HCT116 (cell line): ENCODE measurements around the gene A4GALT. TPM values are rescaled to one million over a fixed set of nuclear protein-coding genes. Genes with fewer than 3 reads are reported as not detected.
"Not testable (repeated sequence)": the region's sequence is repeated elsewhere in the genome, so short reads cannot be mapped to it uniquely, and the experiment has no call there.

Experiments used
- ATAC-seq: fragments of 200-7000 bp; cut with Tn5 transposase; 2 replicates; pipeline ENCODE4 v1.9.1; 2020; ENCODE audit warnings: mild to moderate bottlenecking, moderate library complexity
- BruUV-seq: library from RNA; stranded (reverse); fragments of 400-500 nt; replicated peaks from 2 replicates; lab custom pipeline; 2021; lab: Mats Ljungman, UMichigan
- CTCF ChIA-PET: fragments of 300-600 bp; sonication (Branson Sonifier 250); formaldehyde crosslinking; loops from one replicate; lab custom pipeline; 2021; ENCODE audit warnings: antibody characterized with exemption; lab: Charles Lee
- POLR2A ChIA-PET: fragments of 300-600, 350-600 bp; sonication (Branson Sonifier 250); formaldehyde crosslinking; loops from one replicate; lab custom pipeline; 2021; ENCODE audit warnings: antibody characterized with exemption; lab: Charles Lee
- RAD21 ChIA-PET, 2 experiments: fragments of 300-600 bp; sonication (Branson Sonifier 250); formaldehyde crosslinking; loops; one replicate each; lab custom pipeline; 2023; ENCODE audit warnings: low total read pairs in 2 of 2; ENCODE audit not compliant: uncharacterized antibody in 2 of 2, unreplicated experiment in 2 of 2, low non-redundant PET in 1 of 2; lab: Charles Lee
- DNase-seq: peaks from one replicate; pipeline ENCODE4 v3.0.0-alpha.2; 2010; ENCODE audit warnings: low read depth, low spot score
- H2AFZ ChIP-seq: fragments of 200-600 bp; shearing (Covaris generic), sonication (generic); 2 replicates; pipeline ENCODE4 v1.6.1; 2017; ENCODE audit warnings: low read depth, mixed run types, mixed read lengths, antibody characterized with exemption, low read length; ENCODE audit not compliant: poor library complexity, severe bottlenecking
- H3K27ac ChIP-seq: 2 replicates; pipeline ENCODE4 v1.5.1; 2012; ENCODE audit warnings: low read depth, low read length
- H3K27me3 ChIP-seq: fragments of 200-600 bp; sonication (generic); 2 replicates; pipeline ENCODE4 v1.6.1; 2016; ENCODE audit warnings: mixed run types, low read length, mixed read lengths; ENCODE audit not compliant: insufficient read depth
- H3K36me3 ChIP-seq, 2 experiments: fragments of 200-500 bp in 1 of 2; fragments of 200-600 bp in 1 of 2; sonication (Bioruptor generic) in 1 of 2; sonication (generic) in 1 of 2; 2 replicates each; pipeline versions ENCODE4 v1.5.1 to v1.6.1; 2014 to 2016; ENCODE audit warnings: low read length in 2 of 2, inconsistent platforms in 1 of 2, mixed read lengths in 1 of 2, mixed run types in 1 of 2; ENCODE audit not compliant: insufficient read depth in 2 of 2, control insufficient read depth in 1 of 2
- H3K4me1 ChIP-seq, 2 experiments: fragments of 200-600 bp in 1 of 2; sonication (generic) in 1 of 2; 2 replicates each; pipeline versions ENCODE4 v1.5.1 to v1.6.1; 2012 to 2017; ENCODE audit warnings: low read length in 2 of 2, inconsistent platforms in 1 of 2, mild to moderate bottlenecking in 1 of 2, mixed read lengths in 1 of 2, mixed run types in 1 of 2, moderate library complexity in 1 of 2; ENCODE audit not compliant: insufficient read depth in 2 of 2, control insufficient read depth in 1 of 2
- H3K4me2 ChIP-seq: fragments of 200-600 bp; sonication (generic); 2 replicates; pipeline ENCODE4 v1.6.1; 2017; ENCODE audit warnings: mixed run types, low read length, mixed read lengths
- H3K4me3 ChIP-seq, 2 experiments: fragments of 200-600 bp in 1 of 2; sonication (generic) in 1 of 2; replicated peaks in 1 of 2; 2 replicates each; pipeline ENCODE4 v1.5.1; 2011 to 2016; ENCODE audit warnings: low read length in 2 of 2, control low read depth in 1 of 2, low read depth in 1 of 2, mild to moderate bottlenecking in 1 of 2, mixed read lengths in 1 of 2, mixed run types in 1 of 2
- H3K79me2 ChIP-seq: fragments of 200-600 bp; sonication (generic); 2 replicates; pipeline ENCODE4 v1.6.1; 2017; ENCODE audit warnings: mild to moderate bottlenecking, mixed run types, low read length, moderate library complexity, mixed read lengths; ENCODE audit not compliant: insufficient read depth
- H3K9ac ChIP-seq: fragments of 200-600 bp; sonication (generic); 2 replicates; pipeline ENCODE4 v1.6.1; 2016; ENCODE audit warnings: low read length, mixed read lengths
- H3K9me2 ChIP-seq: fragments of 200-600 bp; sonication (generic), shearing (Covaris generic); 2 replicates; pipeline ENCODE4 v1.6.1; 2017; ENCODE audit warnings: mixed run types, mild to moderate bottlenecking, moderate library complexity; ENCODE audit not compliant: insufficient read depth
- H3K9me3 ChIP-seq, 2 experiments: fragments of 200-500 bp in 1 of 2; fragments of 200-600 bp in 1 of 2; sonication (Bioruptor generic) in 1 of 2; sonication (generic) in 1 of 2; 2 replicates each; pipeline ENCODE4 v1.6.1; 2014 to 2017; ENCODE audit warnings: low read length in 2 of 2, mixed read lengths in 2 of 2, inconsistent platforms in 1 of 2, low read depth in 1 of 2, mild to moderate bottlenecking in 1 of 2, mixed run types in 1 of 2, moderate library complexity in 1 of 2; ENCODE audit not compliant: control insufficient read depth in 1 of 2, insufficient read depth in 1 of 2
- H4K20me1 ChIP-seq: fragments of 200-600 bp; sonication (generic), shearing (Covaris generic); 2 replicates; pipeline ENCODE4 v1.6.1; 2017; ENCODE audit warnings: mixed run types, mild to moderate bottlenecking, moderate library complexity; ENCODE audit not compliant: insufficient read depth
- CEBPB ChIP-seq: IDR thresholded peaks from 2 replicates; pipeline ENCODE4 v1.6.1; 2012; ENCODE audit warnings: low read depth
- EGR1 ChIP-seq: IDR thresholded peaks from 2 replicates; pipeline ENCODE4 v1.6.1; 2012; ENCODE audit warnings: low read depth
- EZH2 ChIP-seq: fragments of 200-600 bp; sonication (generic); IDR thresholded peaks from 2 replicates; pipeline ENCODE4 v1.6.1; 2017; ENCODE audit warnings: antibody characterized with exemption, mixed run types
- MAX ChIP-seq: IDR thresholded peaks from 2 replicates; pipeline ENCODE4 v1.6.1; 2012
- RAD21 ChIP-seq: IDR thresholded peaks from 2 replicates; pipeline ENCODE4 v1.6.1; 2012; ENCODE audit warnings: low read depth, mild to moderate bottlenecking
- intact Hi-C: fragments of 100-400 bp; cut with micrococcal nuclease; formaldehyde crosslinking; loops from 2 replicates; pipeline ENCODE4 v1.10.0; 2022
- total RNA-seq: library from RNA; stranded (reverse); gene quantifications from one replicate; pipeline ENCODE4 v1.2.1, GENCODE V29; 2021; ENCODE audit not compliant: unreplicated experiment
- TF ChIP-seq, protein P1 (sequence below): IDR thresholded peaks from 2 replicates; pipeline ENCODE4 v1.6.1; 2011; ENCODE audit warnings: mild to moderate bottlenecking, low read length, moderate library complexity; ENCODE audit not compliant: insufficient replicate concordance; ENCODE audit errors: extremely low read depth

The A4GALT gene
- total RNA-seq, 1 experiment from 2014 or later = 16.0 TPM

- TF ChIP-seq, protein P1, sequence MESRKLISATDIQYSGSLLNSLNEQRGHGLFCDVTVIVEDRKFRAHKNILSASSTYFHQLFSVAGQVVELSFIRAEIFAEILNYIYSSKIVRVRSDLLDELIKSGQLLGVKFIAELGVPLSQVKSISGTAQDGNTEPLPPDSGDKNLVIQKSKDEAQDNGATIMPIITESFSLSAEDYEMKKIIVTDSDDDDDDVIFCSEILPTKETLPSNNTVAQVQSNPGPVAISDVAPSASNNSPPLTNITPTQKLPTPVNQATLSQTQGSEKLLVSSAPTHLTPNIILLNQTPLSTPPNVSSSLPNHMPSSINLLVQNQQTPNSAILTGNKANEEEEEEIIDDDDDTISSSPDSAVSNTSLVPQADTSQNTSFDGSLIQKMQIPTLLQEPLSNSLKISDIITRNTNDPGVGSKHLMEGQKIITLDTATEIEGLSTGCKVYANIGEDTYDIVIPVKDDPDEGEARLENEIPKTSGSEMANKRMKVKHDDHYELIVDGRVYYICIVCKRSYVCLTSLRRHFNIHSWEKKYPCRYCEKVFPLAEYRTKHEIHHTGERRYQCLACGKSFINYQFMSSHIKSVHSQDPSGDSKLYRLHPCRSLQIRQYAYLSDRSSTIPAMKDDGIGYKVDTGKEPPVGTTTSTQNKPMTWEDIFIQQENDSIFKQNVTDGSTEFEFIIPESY = no peak
- TF ChIP-seq CEBPB (no peak), MAX (no peak), RAD21 (no peak), EGR1 (no peak), EZH2 (no peak)
- TF ChIP-seq, all 23 proteins: peak for 0
These were observed 46.7 kb downstream of the A4GALT start (continued) for GRCh38 chr22:42673898-42674401.

DNA sequence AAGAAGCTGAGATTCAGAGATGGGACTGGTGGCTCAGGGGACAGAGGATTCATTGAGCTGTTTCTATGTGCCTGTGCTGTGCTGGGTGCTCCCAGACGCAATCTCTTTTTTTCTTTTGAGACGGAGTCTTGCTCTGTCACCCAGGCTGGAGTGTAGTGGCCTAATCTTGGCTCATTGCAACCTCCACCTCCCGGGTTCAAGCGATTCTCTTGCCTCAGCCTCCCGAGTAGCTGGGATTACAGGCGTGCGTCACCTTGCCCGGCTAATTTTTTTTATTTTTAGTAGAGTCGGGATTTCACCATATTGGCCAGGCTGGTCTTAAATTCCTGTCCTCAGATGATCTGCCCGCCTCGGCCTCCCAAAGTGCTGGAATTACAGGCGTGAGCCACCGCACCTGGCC is 47.6 kb downstream of the A4GALT start:
- intact Hi-C loops, RAD21 ChIA-PET, H3K36me3 ChIP-seq, H3K27me3 ChIP-seq, BruUV-seq, H2AFZ ChIP-seq, DNase-seq, H3K79me2 ChIP-seq, H3K9ac ChIP-seq, H3K27ac ChIP-seq, H4K20me1 ChIP-seq, POLR2A ChIA-PET, CTCF ChIA-PET, ATAC-seq, H3K9me2 ChIP-seq, H3K4me3 ChIP-seq, H3K4me2 ChIP-seq, H3K9me3 ChIP-seq: not testable (repeated sequence)
- peaks cover 0 to 13% of the 10 kb centered on the region in 2 experiments; a peak in 3 of 4 replicates for H3K4me1 ChIP-seq
